ENCODE data around the gene JHY.

JHY gene

DNA sequence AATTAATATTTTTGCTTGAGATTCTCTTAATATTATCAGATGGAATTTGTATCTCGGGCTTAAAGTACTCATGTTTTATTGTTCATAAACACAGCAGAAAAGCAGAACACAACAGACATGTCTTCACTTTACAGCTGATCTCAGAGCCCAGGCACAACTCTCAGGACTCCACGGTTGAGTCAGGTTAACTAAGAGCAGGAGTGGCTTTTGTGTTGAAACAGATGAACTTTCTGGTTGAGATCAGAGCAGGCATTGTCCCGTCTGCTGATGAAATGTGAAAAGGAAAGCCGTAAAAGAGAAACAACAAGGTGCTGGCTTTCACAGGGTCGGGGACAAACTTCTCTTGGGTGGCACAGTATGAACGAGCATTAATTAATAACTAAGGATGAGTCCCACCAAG, 49.0 kb downstream of the JHY start:
- H3K4me3 ChIP-seq (replicated peaks in 1 of 2; ENCODE audit: low read depth in 2 of 2, low read length in 2 of 2): no peak overlapping the region
- TF ChIP-seq, protein P1, sequence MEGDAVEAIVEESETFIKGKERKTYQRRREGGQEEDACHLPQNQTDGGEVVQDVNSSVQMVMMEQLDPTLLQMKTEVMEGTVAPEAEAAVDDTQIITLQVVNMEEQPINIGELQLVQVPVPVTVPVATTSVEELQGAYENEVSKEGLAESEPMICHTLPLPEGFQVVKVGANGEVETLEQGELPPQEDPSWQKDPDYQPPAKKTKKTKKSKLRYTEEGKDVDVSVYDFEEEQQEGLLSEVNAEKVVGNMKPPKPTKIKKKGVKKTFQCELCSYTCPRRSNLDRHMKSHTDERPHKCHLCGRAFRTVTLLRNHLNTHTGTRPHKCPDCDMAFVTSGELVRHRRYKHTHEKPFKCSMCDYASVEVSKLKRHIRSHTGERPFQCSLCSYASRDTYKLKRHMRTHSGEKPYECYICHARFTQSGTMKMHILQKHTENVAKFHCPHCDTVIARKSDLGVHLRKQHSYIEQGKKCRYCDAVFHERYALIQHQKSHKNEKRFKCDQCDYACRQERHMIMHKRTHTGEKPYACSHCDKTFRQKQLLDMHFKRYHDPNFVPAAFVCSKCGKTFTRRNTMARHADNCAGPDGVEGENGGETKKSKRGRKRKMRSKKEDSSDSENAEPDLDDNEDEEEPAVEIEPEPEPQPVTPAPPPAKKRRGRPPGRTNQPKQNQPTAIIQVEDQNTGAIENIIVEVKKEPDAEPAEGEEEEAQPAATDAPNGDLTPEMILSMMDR (IDR thresholded peaks at IDR 0.05; ENCODE audit: low read depth, low read length): no peak
- no peak for DNase-seq (ENCODE audit: low read depth in 2 of 2)

- H3K4me3 ChIP-seq (replicated peaks in 1 of 2; ENCODE audit: low read depth in 2 of 2, low read length in 2 of 2): no peak overlapping the region
- DNase-seq (ENCODE audit: low read depth in 2 of 2): peak; percentile 3 to 7
- TF ChIP-seq, protein P1 (IDR thresholded peaks at IDR 0.05; ENCODE audit: low read depth, low read length): no peak
Measured at GRCh38 chr11:122933416-122933815, 50.9 kb downstream of the JHY start.

GRCh38 chr11:122937983-122938382, 55.4 kb downstream of the JHY start:
- no peak overlapping the region for H3K4me3 ChIP-seq (replicated peaks in 1 of 2; ENCODE audit: low read depth in 2 of 2, low read length in 2 of 2)
- no peak for DNase-seq (ENCODE audit: low read depth in 2 of 2)
- TF ChIP-seq, protein P1 (IDR thresholded peaks at IDR 0.05; ENCODE audit: low read depth, low read length): no peak

- TF ChIP-seq, protein P1 (IDR thresholded peaks at IDR 0.05; ENCODE audit: low read depth, low read length): no peak
- no peak overlapping the region for H3K4me3 ChIP-seq (replicated peaks in 1 of 2; ENCODE audit: low read depth in 2 of 2, low read length in 2 of 2)
- no peak for DNase-seq (ENCODE audit: low read depth in 2 of 2)
Measured at GRCh38 chr11:122938557-122938956, 56.0 kb downstream of the JHY start.

DNA sequence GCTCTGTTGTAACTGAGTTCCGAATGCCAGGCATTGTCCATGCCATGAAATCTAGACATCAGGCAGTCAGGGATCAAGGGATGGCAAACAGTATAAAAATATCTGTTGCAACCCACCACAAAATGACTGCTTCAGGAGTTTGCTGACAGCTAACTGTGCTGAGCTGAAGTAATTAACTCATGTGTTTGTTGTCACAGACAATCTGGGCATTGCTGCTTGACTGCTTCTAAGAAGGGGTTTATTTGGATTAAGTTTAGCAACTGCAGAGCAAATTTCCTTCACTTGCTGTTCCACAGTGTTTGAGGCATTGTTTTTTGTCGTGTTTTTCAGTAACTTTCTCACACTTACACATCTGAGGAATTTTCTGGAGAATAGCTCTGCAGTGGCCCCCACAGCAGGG, 68.7 kb downstream of the JHY start:
- TF ChIP-seq, protein P1 (IDR thresholded peaks at IDR 0.05; ENCODE audit: low read depth, low read length): no peak
- no peak overlapping the region for H3K4me3 ChIP-seq (replicated peaks in 1 of 2; ENCODE audit: low read depth in 2 of 2, low read length in 2 of 2)
- no peak for DNase-seq (ENCODE audit: low read depth in 2 of 2)

GRCh38 chr11:122954455-122954854, 71.9 kb downstream of the JHY start:
- DNase-seq (ENCODE audit: low read depth in 2 of 2): no peak
- TF ChIP-seq, protein P1 (IDR thresholded peaks at IDR 0.05; ENCODE audit: low read depth, low read length): no peak
- H3K4me3 ChIP-seq (replicated peaks in 1 of 2; ENCODE audit: low read depth in 2 of 2, low read length in 2 of 2): no peak overlapping the region

GRCh38 chr11:122963961-122964360, 81.4 kb downstream of the JHY start:
- DNase-seq (ENCODE audit: low read depth in 2 of 2): no peak
- H3K4me3 ChIP-seq (replicated peaks in 1 of 2; ENCODE audit: low read depth in 2 of 2, low read length in 2 of 2): no peak overlapping the region
- TF ChIP-seq, protein P1 (IDR thresholded peaks at IDR 0.05; ENCODE audit: low read depth, low read length): no peak
